ENCODE data around the gene ZSCAN5C. TPM values are rescaled to one million over a fixed set of nuclear protein-coding genes. Genes with fewer than 3 reads are reported as not detected.
"Not testable (repeated sequence)": the region's sequence is repeated elsewhere in the genome, so short reads cannot be mapped to it uniquely, and the experiment has no call there.

The ZSCAN5C gene
- total and polyA plus RNA-seq, 4 donors: not detected

- H3K36me3 ChIP-seq (ENCODE audit: control insufficient read depth in 4 of 4, insufficient read depth in 4 of 4, low read length in 4 of 4): no peaks in the 10 kb centered on the region
- no peak overlapping the region for H3K9ac ChIP-seq (ENCODE audit: insufficient read depth in 1 of 2, low read length in 2 of 2)
- H3K4me1 ChIP-seq (ENCODE audit: control insufficient read depth in 5 of 5, insufficient read depth in 5 of 5, low read length in 5 of 5): no peaks in the 10 kb centered on the region
- no peak overlapping the region for H3K27ac ChIP-seq (ENCODE audit: low read depth in 1 of 2, low read length in 1 of 2)
- WGBS, 2 donors: 68 to 75% methylated on average over 12 of the region's 12 CpGs
- peaks cover 0 to 3% (median 0%) of the 10 kb centered on the region in 4 donors for H3K9me3 ChIP-seq (ENCODE audit: control insufficient read depth in 4 of 4, insufficient read depth in 3 of 4, low read length in 3 of 4)
- H3K27me3 ChIP-seq (ENCODE audit: control insufficient read depth in 3 of 3, insufficient read depth in 3 of 3, low read length in 2 of 3): no peaks in the 10 kb centered on the region
- ATAC-seq (ENCODE audit: insufficient read depth, low FRiP score): no peak
- no peak overlapping the region for H3K4me3 ChIP-seq
- TF ChIP-seq CTCF (IDR thresholded peaks at IDR 0.05; ENCODE audit: control extremely low read depth, extremely low read depth): no peak
- no peak for DNase-seq
These were observed 7.0 kb downstream of the ZSCAN5C start for GRCh38 chr19:56209091-56209490.

- H3K27ac ChIP-seq (ENCODE audit: low read depth in 1 of 2, low read length in 1 of 2); H3K36me3 ChIP-seq (ENCODE audit: control insufficient read depth in 4 of 4, insufficient read depth in 4 of 4, low read length in 4 of 4); H3K4me3 ChIP-seq; DNase-seq; H3K9ac ChIP-seq (ENCODE audit: insufficient read depth in 1 of 2, low read length in 2 of 2); H3K4me1 ChIP-seq (ENCODE audit: control insufficient read depth in 5 of 5, insufficient read depth in 5 of 5, low read length in 5 of 5); H3K9me3 ChIP-seq (ENCODE audit: control insufficient read depth in 4 of 4, insufficient read depth in 3 of 4, low read length in 3 of 4); ATAC-seq (ENCODE audit: insufficient read depth, low FRiP score); H3K27me3 ChIP-seq (ENCODE audit: control insufficient read depth in 3 of 3, insufficient read depth in 3 of 3, low read length in 2 of 3): not testable (repeated sequence)
- WGBS, 2 donors: 94% methylated on average over 9 of the region's 9 CpGs
These were observed 8.0 kb downstream of the ZSCAN5C start for GRCh38 chr19:56210036-56210435.

- Histone ChIP-seq H3K27ac (ENCODE audit: low read depth in 1 of 2, low read length in 1 of 2) (no peak overlapping the region), H3K4me3 (no peak overlapping the region), H3K36me3 (ENCODE audit: control insufficient read depth in 4 of 4, insufficient read depth in 4 of 4, low read length in 4 of 4) (no peaks in the 10 kb centered on the region), H3K27me3 (ENCODE audit: control insufficient read depth in 3 of 3, insufficient read depth in 3 of 3, low read length in 2 of 3) (no peaks in the 10 kb centered on the region), H3K9ac (ENCODE audit: insufficient read depth in 1 of 2, low read length in 2 of 2) (no peak overlapping the region), H3K4me1 (ENCODE audit: control insufficient read depth in 5 of 5, insufficient read depth in 5 of 5, low read length in 5 of 5) (no peaks in the 10 kb centered on the region), H3K9me3 (ENCODE audit: control insufficient read depth in 4 of 4, insufficient read depth in 3 of 4, low read length in 3 of 4) (peaks cover 0 to 3% (median 0%) of the 10 kb centered on the region in 4 donors)
- TF ChIP-seq CTCF (IDR thresholded peaks at IDR 0.05; ENCODE audit: control extremely low read depth, extremely low read depth): no peak
- ATAC-seq (ENCODE audit: insufficient read depth, low FRiP score) (no peak), DNase-seq (no peak)
- WGBS, 2 donors: 71 to 82% methylated on average over 4 of the region's 4 CpGs
These were observed 9.6 kb downstream of the ZSCAN5C start for GRCh38 chr19:56211718-56212117.

- H3K4me1 ChIP-seq (ENCODE audit: control insufficient read depth in 5 of 5, insufficient read depth in 5 of 5, low read length in 5 of 5): peaks cover 0 to 4% (median 0%) of the 10 kb centered on the region in 5 donors
- H3K27me3 ChIP-seq (ENCODE audit: control insufficient read depth in 3 of 3, insufficient read depth in 3 of 3, low read length in 2 of 3): no peaks in the 10 kb centered on the region
- ATAC-seq (ENCODE audit: insufficient read depth, low FRiP score): no peak
- WGBS, 2 donors: 5 to 7% methylated on average over 56 to 79 of the region's 79 CpGs
- H3K27ac ChIP-seq (ENCODE audit: low read depth in 1 of 2, low read length in 1 of 2): no peak overlapping the region
- no peak overlapping the region for H3K4me3 ChIP-seq
- peak overlapping the region in 1 of 2 donors; percentile 23 for H3K9ac ChIP-seq (ENCODE audit: insufficient read depth in 1 of 2, low read length in 2 of 2)
- no peaks in the 10 kb centered on the region for H3K9me3 ChIP-seq (ENCODE audit: control insufficient read depth in 4 of 4, insufficient read depth in 3 of 4, low read length in 3 of 4)
- DNase-seq: peak; percentile 36 to 49 (median 40)
- peaks cover 0 to 4% (median 0%) of the 10 kb centered on the region in 4 donors for H3K36me3 ChIP-seq (ENCODE audit: control insufficient read depth in 4 of 4, insufficient read depth in 4 of 4, low read length in 4 of 4)
- TF ChIP-seq CTCF (IDR thresholded peaks at IDR 0.05; ENCODE audit: control extremely low read depth, extremely low read depth): no peak
These were observed 15.2 kb downstream of the ZSCAN5C start for GRCh38 chr19:56217039-56217949.
